GM12873 (cell line): ENCODE data around the gene RSPRY1.

Experiments
- CTCF ChIP-seq: IDR thresholded peaks from 2 replicates; pipeline ENCODE4 v1.5.1; 2012; ENCODE audit warnings: low read depth, mild to moderate bottlenecking, moderate library complexity, low read length, control low read depth; ENCODE audit not compliant: insufficient read depth; ENCODE audit errors: missing control alignments

RSPRY1 gene

GRCh38 chr16:57167538-57167937, 18.6 kb upstream of the RSPRY1 start:
- no peak for TF ChIP-seq CTCF

- peak; percentile 62 for TF ChIP-seq CTCF
Observed at GRCh38 chr16:57167953-57168352, 18.2 kb upstream of the RSPRY1 start.

GRCh38 chr16:57169327-57169726, 16.8 kb upstream of the RSPRY1 start:
- TF ChIP-seq CTCF, result no peak

GRCh38 chr16:57172721-57173290, 13.3 kb upstream of the RSPRY1 start:
- TF ChIP-seq CTCF, result no peak

GRCh38 chr16:57175896-57176295, 10.2 kb upstream of the RSPRY1 start:
- TF ChIP-seq CTCF, result no peak

GRCh38 chr16:57178196-57178595, 7.9 kb upstream of the RSPRY1 start:
- TF ChIP-seq CTCF, result no peak

- TF ChIP-seq CTCF, result no peak
Observed at GRCh38 chr16:57178793-57179212, 7.3 kb upstream of the RSPRY1 start.
